Body of pancreas (tissue), 4 donors: Measurements from ENCODE around the gene CYB5A. TPM values are rescaled to one million over a fixed set of nuclear protein-coding genes. Genes with fewer than 3 reads are reported as not detected.
A peak's percentile ranks its signal among the peaks of the same experiment; 100 is the strongest.

ENCODE experiments used
- ATAC-seq: fragments of 150-250 bp; one replicate; pipeline ENCODE4 v1.9.1; 2016
- DNase-seq, 4 donors: peaks; one replicate each; pipeline ENCODE4 v3.0.0-alpha.2; 2019
- H3K27ac ChIP-seq, 4 donors: fragments of 200-600 bp; sonication (generic); 1 replicate in 3 of 4; 2 replicates in 1 of 4; pipeline versions ENCODE4 v1.5.1 to v1.6.1; 2016 to 2019; ENCODE audit warnings: mild to moderate bottlenecking in 1 of 4, mixed read lengths in 1 of 4, moderate library complexity in 1 of 4
- H3K27me3 ChIP-seq, 2 donors: fragments of 200-600 bp; sonication (generic); one replicate each; pipeline ENCODE4 v1.6.0; 2016; ENCODE audit warnings: mild to moderate bottlenecking in 1 of 2
- H3K36me3 ChIP-seq, 2 donors: fragments of 200-600 bp; sonication (generic); replicated peaks in 1 of 2; 2 replicates each; pipeline ENCODE4 v1.5.1; 2016; ENCODE audit warnings: low read depth in 2 of 2; ENCODE audit not compliant: insufficient read depth in 1 of 2
- H3K4me1 ChIP-seq: fragments of 200-600 bp; sonication (generic); one replicate; pipeline ENCODE4 v1.6.0; 2016
- H3K4me3 ChIP-seq, 2 donors: fragments of 200-600 bp; sonication (generic); 1 replicate in 1 of 2; 2 replicates in 1 of 2; pipeline ENCODE4 v1.5.1; 2016 to 2019
- H3K9me3 ChIP-seq, 3 donors: fragments of 200-600 bp; sonication (generic); 1 replicate in 2 of 3; 2 replicates in 1 of 3; pipeline ENCODE4 v1.5.1; 2016
- POLR2A ChIP-seq, 3 donors: fragments of 450-650 bp; IDR thresholded peaks; one replicate each; pipeline ENCODE4 v1.6.1; 2016; ENCODE audit warnings: antibody characterized with exemption in 3 of 3, mild to moderate bottlenecking in 2 of 3
- WGBS, 2 donors: methylation state at CpG; one replicate each; pipeline ENCODE4 v1.1.5; 2017; 5-methylcytosine and 5-hydroxymethylcytosine counted together
- intact Hi-C: fragments of 100-400 bp; cut with DNase I; formaldehyde crosslinking; loops from one replicate; pipeline ENCODE4 v1.15.1; 2023
- total RNA-seq, 2 donors: library from RNA; depleted of rRNA; stranded (reverse); fragments of >200 nt; gene quantifications; one replicate each; pipeline ENCODE4 v1.1.0, GENCODE V29; 2016
- TF ChIP-seq, protein P1 (sequence below), 7 experiments: fragments of 450-650 bp in 4 of 7; fragments of 200-600 bp in 3 of 7; sonication (generic) in 3 of 7; IDR thresholded peaks; one replicate each; pipeline ENCODE4 v1.5.1; 2016 to 2019; ENCODE audit warnings: antibody characterized with exemption in 7 of 7

Gene CYB5A
- total RNA-seq, 2 donors from 2014 or later = 209 to 264 TPM

DNA sequence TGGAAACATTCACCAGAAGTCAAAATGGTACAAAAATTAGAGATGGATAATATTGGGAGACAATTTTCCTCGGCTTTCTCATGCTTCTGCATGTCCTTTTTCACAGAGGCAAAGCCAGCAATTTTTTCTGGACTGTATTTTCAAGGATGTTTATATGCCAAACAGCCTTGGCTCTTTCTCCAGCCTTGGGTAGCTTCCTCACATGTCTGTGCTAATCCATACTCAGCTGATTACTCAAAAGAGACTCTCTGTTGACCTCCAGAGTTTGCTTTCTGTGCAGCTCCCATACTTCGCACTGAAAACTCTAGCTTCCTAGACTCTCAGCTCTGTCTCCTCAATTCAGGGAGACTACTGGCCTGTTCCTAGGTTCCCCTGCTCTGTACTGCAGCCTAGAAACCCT, 34.5 kb upstream of the CYB5A start:
- Histone ChIP-seq H3K9me3 (no peaks in the 10 kb centered on the region), H3K27ac (no peak overlapping the region), H3K27me3 (no peaks in the 10 kb centered on the region), H3K4me1 (no peaks in the 10 kb centered on the region), H3K4me3 (no peak overlapping the region), H3K36me3 (no peaks in the 10 kb centered on the region)
- no peak for DNase-seq
- 92% methylated on average over 2 of the region's 2 CpGs for WGBS, 2 donors
- no peak for ATAC-seq
- intact Hi-C loops = no loop called here
- no peak for TF ChIP-seq POLR2A (IDR thresholded peaks at IDR 0.05)
- TF ChIP-seq, protein P1, sequence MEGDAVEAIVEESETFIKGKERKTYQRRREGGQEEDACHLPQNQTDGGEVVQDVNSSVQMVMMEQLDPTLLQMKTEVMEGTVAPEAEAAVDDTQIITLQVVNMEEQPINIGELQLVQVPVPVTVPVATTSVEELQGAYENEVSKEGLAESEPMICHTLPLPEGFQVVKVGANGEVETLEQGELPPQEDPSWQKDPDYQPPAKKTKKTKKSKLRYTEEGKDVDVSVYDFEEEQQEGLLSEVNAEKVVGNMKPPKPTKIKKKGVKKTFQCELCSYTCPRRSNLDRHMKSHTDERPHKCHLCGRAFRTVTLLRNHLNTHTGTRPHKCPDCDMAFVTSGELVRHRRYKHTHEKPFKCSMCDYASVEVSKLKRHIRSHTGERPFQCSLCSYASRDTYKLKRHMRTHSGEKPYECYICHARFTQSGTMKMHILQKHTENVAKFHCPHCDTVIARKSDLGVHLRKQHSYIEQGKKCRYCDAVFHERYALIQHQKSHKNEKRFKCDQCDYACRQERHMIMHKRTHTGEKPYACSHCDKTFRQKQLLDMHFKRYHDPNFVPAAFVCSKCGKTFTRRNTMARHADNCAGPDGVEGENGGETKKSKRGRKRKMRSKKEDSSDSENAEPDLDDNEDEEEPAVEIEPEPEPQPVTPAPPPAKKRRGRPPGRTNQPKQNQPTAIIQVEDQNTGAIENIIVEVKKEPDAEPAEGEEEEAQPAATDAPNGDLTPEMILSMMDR (IDR thresholded peaks at IDR 0.05) = no peak

DNA sequence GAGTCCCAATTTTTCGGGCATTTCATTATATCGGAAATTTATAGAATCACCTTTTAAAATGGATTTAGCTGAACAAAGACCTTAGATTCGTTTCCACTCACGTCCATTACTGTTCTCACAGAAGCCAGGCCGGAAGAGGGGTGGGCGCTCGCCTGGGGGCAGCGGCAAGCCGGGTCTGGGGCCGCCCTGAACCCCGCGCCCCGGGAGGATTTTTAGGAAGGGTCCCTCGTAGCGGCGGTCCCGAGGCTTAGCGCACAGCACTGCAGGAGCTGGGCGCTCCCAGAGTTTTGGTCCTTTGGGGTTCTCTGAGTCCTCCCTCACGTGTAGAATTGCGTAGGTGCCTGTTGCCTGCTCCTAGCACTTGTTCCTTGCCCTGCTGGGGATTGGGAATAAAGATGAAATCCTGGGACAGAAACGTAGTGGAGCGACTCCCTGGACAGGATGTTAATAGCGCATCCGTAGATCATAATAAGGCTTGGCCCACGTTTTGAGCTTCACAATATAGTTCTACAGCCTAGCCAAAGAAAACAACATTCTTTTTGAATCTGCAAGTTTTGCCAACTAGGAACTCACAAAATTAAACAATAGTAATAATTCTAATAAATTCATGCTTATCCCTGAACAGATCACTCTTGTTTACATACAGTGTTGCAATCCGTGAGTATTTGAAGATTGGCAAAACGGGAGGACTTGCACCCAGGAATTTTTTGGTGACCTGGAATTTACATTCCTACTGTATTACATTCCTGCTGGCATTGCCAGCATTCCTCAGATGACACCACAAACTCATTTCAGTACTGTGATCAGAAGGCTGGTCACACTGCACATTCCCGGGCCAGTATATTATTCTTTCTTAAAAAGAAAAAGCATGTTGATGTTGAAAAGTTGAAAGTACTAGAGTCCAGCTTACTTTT, 24.8 kb upstream of the CYB5A start:
- intact Hi-C loops = no loop called here
- DNase-seq = peak in 1 of 4 donors; percentile 22
- peak; percentile 91 for ATAC-seq
- Histone ChIP-seq H3K4me1 (peaks cover 8% of the 10 kb centered on the region), H3K27ac (peak overlapping the region in 2 of 4 donors; percentile 20 to 39), H3K36me3 (no peaks in the 10 kb centered on the region), H3K27me3 (no peaks in the 10 kb centered on the region), H3K4me3 (no peak overlapping the region), H3K9me3 (no peaks in the 10 kb centered on the region)
- no peak for TF ChIP-seq POLR2A (IDR thresholded peaks at IDR 0.05)
- TF ChIP-seq, protein P1 (IDR thresholded peaks at IDR 0.05) = no peak
- 76 to 77% methylated on average over 25 to 29 of the region's 29 CpGs for WGBS, 2 donors

DNA sequence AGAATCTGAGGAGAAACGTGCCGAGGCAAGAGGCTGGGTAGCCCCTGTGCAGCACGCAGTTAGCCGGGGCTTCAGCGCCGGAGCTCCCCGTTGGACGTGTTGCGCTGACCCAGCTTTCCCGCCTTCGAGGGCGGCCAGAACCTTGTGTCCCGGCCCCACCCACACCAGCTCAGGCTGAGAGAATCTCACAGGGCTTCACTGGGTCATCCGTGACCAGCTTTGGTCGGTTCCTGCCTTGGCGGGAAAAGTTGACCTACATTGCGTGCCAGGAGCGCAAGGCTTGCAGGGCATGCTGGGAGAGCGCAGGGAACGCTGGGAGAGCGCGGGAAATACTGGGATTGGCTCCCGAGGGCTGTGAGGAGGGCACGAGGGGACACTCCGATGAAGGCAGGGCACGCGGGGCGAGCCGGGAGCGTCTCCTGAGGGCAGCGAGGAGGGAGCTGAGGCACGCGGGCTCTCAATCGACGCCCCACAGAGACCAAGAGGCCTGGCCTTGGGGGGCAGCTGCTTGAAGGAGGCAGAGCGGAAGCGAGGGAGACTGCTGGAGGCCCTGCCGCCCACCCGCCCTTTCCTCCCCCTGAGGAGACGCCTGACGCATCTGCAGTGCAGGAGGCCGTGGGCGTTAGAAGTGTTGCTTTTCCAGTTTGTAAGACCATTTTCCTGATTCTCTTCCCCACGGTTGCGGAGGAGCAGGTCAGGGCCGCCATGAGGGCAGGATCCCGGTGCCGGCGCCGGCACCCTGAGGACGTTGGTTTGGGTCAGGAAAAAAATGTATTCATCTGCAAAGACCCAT, 23.9 kb upstream of the CYB5A start, which contains the start of gene C18orf63:
TSS of gene C18orf63 (plus strand) at position 376 of the 793 bp plus-strand sequence. CDS start 2,027 bp downstream, outside the sequence.
- no peak for DNase-seq
- Histone ChIP-seq H3K9me3 (no peaks in the 10 kb centered on the region), H3K27ac (peak within 1 kb of the TSS in 2 of 4 donors; percentile 20 to 39), H3K4me3 (no peak within 1 kb of the TSS), H3K36me3 (no peaks in the 10 kb centered on the region), H3K27me3 (no peaks in the 10 kb centered on the region), H3K4me1 (peaks cover 8% of the 10 kb centered on the region)
- no peak for ATAC-seq
- no peak for TF ChIP-seq POLR2A (IDR thresholded peaks at IDR 0.05)
- TF ChIP-seq, protein P1 (IDR thresholded peaks at IDR 0.05) = no peak
- WGBS, 2 donors = 92 to 93% methylated on average over 50 of the region's 51 CpGs
- intact Hi-C loops = no loop called here

DNA sequence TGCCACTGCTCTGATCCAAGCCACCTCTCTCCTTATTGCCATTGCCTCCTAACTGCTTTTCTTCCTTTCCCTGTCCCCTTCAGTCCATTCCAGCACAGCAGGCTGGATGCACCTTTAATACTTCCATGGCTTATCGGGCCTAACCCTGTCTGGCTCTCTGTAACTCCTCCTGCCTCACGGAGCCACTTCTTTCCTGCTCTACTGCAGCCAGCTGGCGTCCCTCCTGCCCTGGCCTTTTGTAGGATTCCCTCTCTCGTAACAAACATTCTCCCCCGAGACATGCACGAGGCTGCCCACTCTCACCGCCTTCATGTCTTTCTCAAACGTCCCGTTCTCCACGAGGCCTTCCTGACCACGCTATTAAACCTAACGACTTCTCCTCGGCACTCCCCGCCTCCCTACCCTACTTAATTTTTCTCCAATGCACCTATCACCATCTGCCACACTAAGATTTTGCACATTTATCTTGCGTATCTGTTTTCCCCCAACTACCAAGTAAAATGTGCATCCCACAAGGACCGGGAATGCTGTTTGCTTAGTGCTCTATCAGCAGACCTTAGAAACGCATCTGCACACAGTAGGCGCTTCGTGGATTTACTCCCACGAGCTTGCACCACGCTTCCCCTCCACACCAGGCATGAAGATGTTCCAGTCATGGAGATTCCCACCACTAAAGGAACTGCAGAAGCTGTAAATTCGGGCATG, 23.1 kb upstream of the CYB5A start:
- intact Hi-C loops = no loop called here
- no peak for TF ChIP-seq POLR2A (IDR thresholded peaks at IDR 0.05)
- TF ChIP-seq, protein P1 (IDR thresholded peaks at IDR 0.05) = no peak
- no peak overlapping the region for H3K4me3 ChIP-seq
- no peak for DNase-seq
- WGBS, 2 donors = 73 to 80% methylated on average over 22 of the region's 22 CpGs
- H3K27me3 ChIP-seq = no peaks in the 10 kb centered on the region
- no peak for ATAC-seq
- no peaks in the 10 kb centered on the region for H3K9me3 ChIP-seq
- H3K36me3 ChIP-seq = no peaks in the 10 kb centered on the region
- no peak overlapping the region for H3K27ac ChIP-seq
- H3K4me1 ChIP-seq = peaks cover 8% of the 10 kb centered on the region
